SK-N-SH (cell line): ENCODE results near the gene TEAD2. TPM values are rescaled to one million over a fixed set of nuclear protein-coding genes. Genes with fewer than 3 reads are reported as not detected.

ENCODE experiments used
- CTCF ChIA-PET: fragments of 300-600, 350-600 bp; formaldehyde crosslinking; extraction: SDS; loops from one replicate; lab custom pipeline; 2021; lab: Yijun Ruan, JAX
- POLR2A ChIA-PET: fragments of 350-600 bp; sonication (Branson Sonifier 250); formaldehyde crosslinking; extraction: SDS; loops from one replicate; lab custom pipeline; 2020; ENCODE audit warnings: antibody characterized with exemption, inconsistent platforms; lab: Yijun Ruan, JAX
- DNase-seq: peaks from one replicate; pipeline ENCODE4 v3.0.0; 2012
- H2AFZ ChIP-seq: fragments of 200-600 bp; sonication (generic); 2 replicates; pipeline ENCODE4 v1.8.1; 2016; ENCODE audit warnings: antibody characterized with exemption, mild to moderate bottlenecking, low read depth
- H3F3A ChIP-seq: fragments of 200-600 bp; sonication (generic); replicated peaks from 2 replicates; pipeline ENCODE3; 2016; ENCODE audit warnings: antibody characterized with exemption, mild to moderate bottlenecking; ENCODE audit not compliant: insufficient read depth
- H3K27ac ChIP-seq, 2 experiments: fragments of 200-500 bp in 1 of 2; fragments of 200-600 bp in 1 of 2; sonication (Bioruptor generic) in 1 of 2; sonication (generic), shearing (Covaris generic) in 1 of 2; 2 replicates each; pipeline versions ENCODE4 v1.5.1 to v1.6.1; 2014 to 2016; ENCODE audit warnings: low read depth in 2 of 2, inconsistent platforms in 1 of 2, low read length in 1 of 2, mild to moderate bottlenecking in 1 of 2, mixed read lengths in 1 of 2
- H3K27me3 ChIP-seq: fragments of 200-600 bp; sonication (generic), shearing (Covaris generic); 2 replicates; pipeline ENCODE4 v1.6.1; 2016; ENCODE audit warnings: mixed run types; ENCODE audit not compliant: insufficient read depth
- H3K36me3 ChIP-seq, 2 experiments: fragments of 200-500 bp in 1 of 2; fragments of 200-600 bp in 1 of 2; sonication (Bioruptor generic) in 1 of 2; sonication (generic) in 1 of 2; replicated peaks in 1 of 2; 2 replicates each; pipeline versions ENCODE3 to v1.5.1; 2014 to 2016; ENCODE audit warnings: low read length in 1 of 2, mild to moderate bottlenecking in 1 of 2; ENCODE audit not compliant: insufficient read depth in 2 of 2, control insufficient read depth in 1 of 2
- H3K4me1 ChIP-seq, 2 experiments: fragments of 200-500 bp in 1 of 2; fragments of 200-600 bp in 1 of 2; sonication (Bioruptor generic) in 1 of 2; sonication (generic), shearing (Covaris generic) in 1 of 2; 2 replicates each; pipeline versions ENCODE4 v1.5.1 to v1.6.1; 2014 to 2016; ENCODE audit warnings: low read depth in 1 of 2, low read length in 1 of 2, mixed run types in 1 of 2; ENCODE audit not compliant: insufficient read depth in 2 of 2, control insufficient read depth in 1 of 2
- H3K4me2 ChIP-seq: fragments of 200-600 bp; sonication (generic), shearing (Covaris generic); 2 replicates; pipeline ENCODE4 v1.6.1; 2017; ENCODE audit warnings: mixed run types
- H3K4me3 ChIP-seq, 2 experiments: fragments of 200-500 bp in 1 of 2; fragments of 200-600 bp in 1 of 2; sonication (Bioruptor generic) in 1 of 2; sonication (generic), shearing (Covaris generic) in 1 of 2; 2 replicates each; pipeline versions ENCODE4 v1.5.1 to v1.8.1; 2014 to 2016; ENCODE audit warnings: low read depth in 2 of 2, inconsistent platforms in 1 of 2, low read length in 1 of 2, mild to moderate bottlenecking in 1 of 2, mixed read lengths in 1 of 2, moderate library complexity in 1 of 2
- H3K79me2 ChIP-seq: fragments of 200-600 bp; sonication (generic); 2 replicates; pipeline ENCODE4 v1.8.1; 2017; ENCODE audit warnings: mild to moderate bottlenecking; ENCODE audit not compliant: insufficient read depth
- H3K9ac ChIP-seq: fragments of 200-600 bp; sonication (generic); 2 replicates; pipeline ENCODE4 v1.6.1; 2017; ENCODE audit warnings: mixed run types
- H3K9me2 ChIP-seq: fragments of 200-600 bp; sonication (generic); 2 replicates; pipeline ENCODE4 v1.6.1; 2017; ENCODE audit warnings: mixed run types
- H3K9me3 ChIP-seq: fragments of 200-600 bp; sonication (generic); 2 replicates; pipeline ENCODE4 v1.6.1; 2017; ENCODE audit warnings: mixed run types, mild to moderate bottlenecking, moderate library complexity
- H4K20me1 ChIP-seq: fragments of 200-600 bp; sonication (generic); 2 replicates; pipeline ENCODE4 v1.6.1; 2017; ENCODE audit warnings: mild to moderate bottlenecking, mixed run types; ENCODE audit not compliant: insufficient read depth
- CHD2 ChIP-seq: fragments of 150-350 bp; IDR thresholded peaks from 2 replicates; pipeline ENCODE4 v1.6.1; 2018; ENCODE audit warnings: low read length; ENCODE audit not compliant: partially characterized antibody
- EP300 ChIP-seq, 2 experiments: IDR thresholded peaks; 2 replicates each; pipeline versions ENCODE4 v1.4.0 to v1.6.1; 2012; ENCODE audit warnings: borderline replicate concordance in 1 of 2, low read depth in 1 of 2, low read length in 1 of 2
- FOXM1 ChIP-seq: IDR thresholded peaks from 2 replicates; pipeline ENCODE4 v1.4.0; 2012; ENCODE audit warnings: low read depth, mild to moderate bottlenecking
- IRF3 ChIP-seq: fragments of 150-350 bp; IDR thresholded peaks from 2 replicates; pipeline ENCODE4 v1.6.1; 2016; ENCODE audit warnings: mild to moderate bottlenecking, low read depth, low read length
- JUND ChIP-seq: IDR thresholded peaks from 2 replicates; pipeline ENCODE4 v1.4.0; 2012
- MXI1 ChIP-seq: IDR thresholded peaks from 2 replicates; pipeline ENCODE4 v1.6.1; 2012; ENCODE audit warnings: mild to moderate bottlenecking, low read depth, low read length, improper control_type of control experiment
- NRF1 ChIP-seq: IDR thresholded peaks from 2 replicates; pipeline ENCODE4 v1.6.1; 2012; ENCODE audit warnings: low read depth, mild to moderate bottlenecking, low read length
- RAD21 ChIP-seq: IDR thresholded peaks from 2 replicates; pipeline ENCODE4 v1.6.1; 2012; ENCODE audit warnings: mild to moderate bottlenecking, low read length
- RXRA ChIP-seq: IDR thresholded peaks from 2 replicates; pipeline ENCODE4 v1.4.0; 2012; ENCODE audit warnings: low read depth, mild to moderate bottlenecking, borderline replicate concordance
- SIN3A ChIP-seq: IDR thresholded peaks from 2 replicates; pipeline ENCODE4 v1.6.1; 2012; ENCODE audit warnings: low read depth, mild to moderate bottlenecking, low read length, moderate library complexity, borderline replicate concordance
- TAF1 ChIP-seq: IDR thresholded peaks from 2 replicates; pipeline ENCODE4 v1.6.1; 2012; ENCODE audit warnings: low read depth, mild to moderate bottlenecking, low read length, moderate library complexity, borderline replicate concordance
- TEAD4 ChIP-seq: IDR thresholded peaks from 2 replicates; pipeline ENCODE4 v1.4.0; 2012; ENCODE audit warnings: mild to moderate bottlenecking, borderline replicate concordance; ENCODE audit not compliant: insufficient read depth
- WGBS: methylation state at CpG from one replicate; pipeline ENCODE4 v1.1.6; 2017; ENCODE audit warnings: low lambda C conversion rate; 5-methylcytosine and 5-hydroxymethylcytosine counted together
- polyA plus RNA-seq, 3 experiments: library from polyadenylated mRNA; depleted of rRNA; stranded (reverse); fragments of >200 nt; gene quantifications; 2 replicates each; pipeline ENCODE4 v1.2.3, GENCODE V29; 2012
- TF ChIP-seq, protein P1 (sequence below): IDR thresholded peaks from 2 replicates; pipeline ENCODE4 v1.4.0; 2012; ENCODE audit warnings: low read depth, borderline replicate concordance

TEAD2 gene
- polyA plus RNA-seq, 1 of the 3 experiments (the other 2 are of a cell fraction), result 27.9 TPM

- TF ChIP-seq TAF1, result no peak
- TF ChIP-seq EP300 (IDR thresholded peaks at IDR 0.05; ENCODE audit: borderline replicate concordance in 1 of 2, low read depth in 1 of 2, low read length in 1 of 2), result no peak
- no peak for TF ChIP-seq NRF1
- TF ChIP-seq IRF3, result no peak
- TF ChIP-seq, all 33 proteins: peak for 0
Measured at GRCh38 chr19:49335784-49336481, 26.3 kb downstream of the TEAD2 start (continued).

DNA sequence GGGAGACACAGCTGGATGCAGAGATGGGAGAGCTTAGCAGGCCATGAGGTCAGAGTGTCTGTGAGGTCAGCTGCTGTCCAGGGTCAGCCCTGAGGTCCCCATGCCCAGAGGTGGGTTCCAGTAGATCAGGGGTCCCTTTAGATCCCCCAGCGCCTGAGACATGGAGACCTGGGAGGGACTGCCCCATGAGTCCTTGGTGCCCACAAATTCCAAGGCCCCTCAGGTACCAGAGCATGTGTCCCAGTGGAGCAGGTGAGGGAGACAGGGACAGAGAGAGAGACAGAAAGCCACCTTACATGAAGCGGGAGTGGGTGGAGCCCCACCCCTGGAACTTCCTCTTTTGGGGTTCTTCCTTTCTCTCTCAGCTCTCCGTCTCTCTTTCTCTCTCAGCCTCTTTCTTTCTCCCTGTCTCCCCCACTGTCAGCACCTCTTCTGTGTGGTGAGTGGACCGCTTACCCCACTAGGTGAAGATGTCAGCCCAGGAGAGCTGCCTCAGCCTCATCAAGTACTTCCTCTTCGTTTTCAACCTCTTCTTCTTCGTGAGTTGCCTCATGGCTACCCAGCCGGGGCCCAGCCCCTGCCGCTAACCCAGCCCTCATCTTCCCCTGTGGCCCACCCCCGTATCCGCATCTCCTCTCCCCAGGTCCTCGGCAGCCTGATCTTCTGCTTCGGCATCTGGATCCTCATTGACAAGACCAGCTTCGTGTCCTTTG lies 27.0 kb downstream of the TEAD2 start, which contains the start of gene CD37:
TSS of gene CD37 (plus strand) at position 336 of the 713 bp plus-strand sequence. CDS start at position 471, 135 bp downstream.
- CTCF ChIA-PET, result no interaction called here

More for the DNA sequence above, 27.0 kb downstream of the TEAD2 start, which contains the start of gene CD37:
- TF ChIP-seq CHD2 (no peak), JUND (no peak), FOXM1 (no peak), TEAD4 (no peak), NRF1 (no peak), SIN3A (no peak), MXI1 (no peak), RAD21 (no peak), RXRA (no peak)
- TF ChIP-seq, protein P1, sequence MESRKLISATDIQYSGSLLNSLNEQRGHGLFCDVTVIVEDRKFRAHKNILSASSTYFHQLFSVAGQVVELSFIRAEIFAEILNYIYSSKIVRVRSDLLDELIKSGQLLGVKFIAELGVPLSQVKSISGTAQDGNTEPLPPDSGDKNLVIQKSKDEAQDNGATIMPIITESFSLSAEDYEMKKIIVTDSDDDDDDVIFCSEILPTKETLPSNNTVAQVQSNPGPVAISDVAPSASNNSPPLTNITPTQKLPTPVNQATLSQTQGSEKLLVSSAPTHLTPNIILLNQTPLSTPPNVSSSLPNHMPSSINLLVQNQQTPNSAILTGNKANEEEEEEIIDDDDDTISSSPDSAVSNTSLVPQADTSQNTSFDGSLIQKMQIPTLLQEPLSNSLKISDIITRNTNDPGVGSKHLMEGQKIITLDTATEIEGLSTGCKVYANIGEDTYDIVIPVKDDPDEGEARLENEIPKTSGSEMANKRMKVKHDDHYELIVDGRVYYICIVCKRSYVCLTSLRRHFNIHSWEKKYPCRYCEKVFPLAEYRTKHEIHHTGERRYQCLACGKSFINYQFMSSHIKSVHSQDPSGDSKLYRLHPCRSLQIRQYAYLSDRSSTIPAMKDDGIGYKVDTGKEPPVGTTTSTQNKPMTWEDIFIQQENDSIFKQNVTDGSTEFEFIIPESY, result no peak
- H3K79me2 ChIP-seq, result no peaks in the 10 kb centered on the region
- POLR2A ChIA-PET, result no interaction called here
- H3K27me3 ChIP-seq, result no peaks in the 10 kb centered on the region
- no peak within 1 kb of the TSS for H3K4me3 ChIP-seq
- H3K9ac ChIP-seq, result no peak within 1 kb of the TSS
- H3K9me3 ChIP-seq, result no peaks in the 10 kb centered on the region
- H3K4me2 ChIP-seq, result no peak within 1 kb of the TSS
- WGBS, result 65% methylated on average over 13 of the region's 13 CpGs
- H2AFZ ChIP-seq, result no peak within 1 kb of the TSS
- no peak within 1 kb of the TSS for H3K27ac ChIP-seq
- DNase-seq, result no peak
- peaks cover 0 to 3% of the 10 kb centered on the region in 2 experiments for H3K36me3 ChIP-seq
- no peaks in the 10 kb centered on the region for H3K9me2 ChIP-seq
- peaks cover 0 to 6% of the 10 kb centered on the region in 2 experiments; a peak in 1 of 4 replicates for H3K4me1 ChIP-seq
- H4K20me1 ChIP-seq, result peaks cover 2% of the 10 kb centered on the region; the same call in 1 of the 2 replicates
- H3F3A ChIP-seq, result peaks cover 2% of the 10 kb centered on the region
